OCI-LY7 (cell line): ENCODE results near the gene TOP2A. TPM values are rescaled to one million over a fixed set of nuclear protein-coding genes. Genes with fewer than 3 reads are reported as not detected.

Experiments
- BruUV-seq: library from RNA; stranded (reverse); fragments of 400-500 nt; replicated peaks from 2 replicates; lab custom pipeline; 2021; lab: Mats Ljungman, UMichigan
- CTCF ChIA-PET: fragments of 300-600 bp; sonication (Branson Sonifier 250); formaldehyde crosslinking; loops from one replicate; lab custom pipeline; 2022; ENCODE audit warnings: antibody characterized with exemption; ENCODE audit not compliant: unreplicated experiment; lab: Charles Lee
- POLR2A ChIA-PET: fragments of 300-600 bp; sonication (Branson Sonifier 250); formaldehyde crosslinking; loops from one replicate; lab custom pipeline; 2022; ENCODE audit warnings: antibody characterized with exemption; lab: Charles Lee
- DNase-seq: peaks from one replicate; pipeline ENCODE4 v3.0.0-alpha.2; 2015; ENCODE audit warnings: low spot score
- H2AFZ ChIP-seq: fragments of 200-600 bp; sonication (generic), shearing (Covaris generic); 2 replicates; pipeline ENCODE4 v1.6.1; 2014; ENCODE audit warnings: mild to moderate bottlenecking, antibody characterized with exemption, low read length, moderate library complexity
- H3K27ac ChIP-seq: fragments of 200-600 bp; sonication (generic); 2 replicates; pipeline ENCODE4 v1.5.1; 2014; ENCODE audit warnings: mixed run types, low read depth, mild to moderate bottlenecking, moderate library complexity, low read length, inconsistent platforms; ENCODE audit not compliant: poor library complexity, severe bottlenecking
- H3K36me3 ChIP-seq: fragments of 200-600 bp; sonication (generic); 2 replicates; pipeline ENCODE4 v1.6.1; 2014; ENCODE audit warnings: mild to moderate bottlenecking, antibody characterized with exemption, low read length, moderate library complexity, mixed read lengths; ENCODE audit not compliant: insufficient read depth
- H3K4me1 ChIP-seq: fragments of 200-600 bp; sonication (generic); 2 replicates; pipeline ENCODE4 v1.5.1; 2014; ENCODE audit warnings: mild to moderate bottlenecking, low read length; ENCODE audit not compliant: insufficient read depth, poor library complexity, severe bottlenecking
- H3K4me2 ChIP-seq: fragments of 200-600 bp; sonication (generic); 2 replicates; pipeline ENCODE4 v1.6.1; 2014; ENCODE audit warnings: mild to moderate bottlenecking, low read length
- H3K4me3 ChIP-seq: fragments of 200-600 bp; sonication (generic); 2 replicates; pipeline ENCODE4 v1.5.1; 2014; ENCODE audit warnings: mild to moderate bottlenecking, low read depth, low read length; ENCODE audit not compliant: poor library complexity, severe bottlenecking
- H3K79me2 ChIP-seq: fragments of 200-600 bp; sonication (generic); 2 replicates; pipeline ENCODE4 v1.6.1; 2016; ENCODE audit warnings: low read depth, mild to moderate bottlenecking, low read length, moderate library complexity, mixed read lengths; ENCODE audit not compliant: insufficient read depth
- H3K9me2 ChIP-seq: fragments of 200-600 bp; sonication (generic); 2 replicates; pipeline ENCODE4 v1.6.1; 2016; ENCODE audit warnings: mild to moderate bottlenecking, low read length, mixed read lengths; ENCODE audit not compliant: insufficient read depth
- H3K9me3 ChIP-seq: fragments of 200-600 bp; sonication (generic); 2 replicates; pipeline ENCODE4 v1.6.1; 2014; ENCODE audit warnings: mild to moderate bottlenecking, mixed run types, low read length, mixed read lengths
- H4K20me1 ChIP-seq: fragments of 200-600 bp; sonication (generic); 2 replicates; pipeline ENCODE4 v1.6.1; 2014; ENCODE audit warnings: mild to moderate bottlenecking, antibody characterized with exemption, low read length, moderate library complexity, mixed read lengths; ENCODE audit not compliant: insufficient read depth
- EZH2phosphoT487 ChIP-seq: fragments of 200-600 bp; sonication (generic); IDR thresholded peaks from 2 replicates; pipeline ENCODE4 v1.6.1; 2018; ENCODE audit warnings: low read depth, borderline replicate concordance, mild to moderate bottlenecking, mixed run types, antibody characterized with exemption, low read length, moderate library complexity, mixed read lengths
- intact Hi-C: fragments of 100-400 bp; cut with micrococcal nuclease; formaldehyde crosslinking; loops from one replicate; pipeline ENCODE4 v1.10.0; 2022; ENCODE audit not compliant: unreplicated experiment
- total RNA-seq, 2 experiments: library from RNA; depleted of rRNA in 1 of 2; stranded (reverse); fragments of >200 nt in 1 of 2; shearing (Covaris generic) in 1 of 2; gene quantifications; 2 replicates each; pipeline ENCODE4 v1.2.3, GENCODE V29; 2014 to 2022
- TF ChIP-seq, protein P1 (sequence below): fragments of 200-600 bp; sonication (generic); conservative IDR thresholded peaks from 2 replicates; pipeline ENCODE4 v1.5.1; 2014; ENCODE audit warnings: mild to moderate bottlenecking, antibody characterized with exemption, low read length, moderate library complexity, mixed read lengths

The TOP2A gene
- total RNA-seq, 2 experiments from 2014 or later = 293 to 340 TPM

DNA sequence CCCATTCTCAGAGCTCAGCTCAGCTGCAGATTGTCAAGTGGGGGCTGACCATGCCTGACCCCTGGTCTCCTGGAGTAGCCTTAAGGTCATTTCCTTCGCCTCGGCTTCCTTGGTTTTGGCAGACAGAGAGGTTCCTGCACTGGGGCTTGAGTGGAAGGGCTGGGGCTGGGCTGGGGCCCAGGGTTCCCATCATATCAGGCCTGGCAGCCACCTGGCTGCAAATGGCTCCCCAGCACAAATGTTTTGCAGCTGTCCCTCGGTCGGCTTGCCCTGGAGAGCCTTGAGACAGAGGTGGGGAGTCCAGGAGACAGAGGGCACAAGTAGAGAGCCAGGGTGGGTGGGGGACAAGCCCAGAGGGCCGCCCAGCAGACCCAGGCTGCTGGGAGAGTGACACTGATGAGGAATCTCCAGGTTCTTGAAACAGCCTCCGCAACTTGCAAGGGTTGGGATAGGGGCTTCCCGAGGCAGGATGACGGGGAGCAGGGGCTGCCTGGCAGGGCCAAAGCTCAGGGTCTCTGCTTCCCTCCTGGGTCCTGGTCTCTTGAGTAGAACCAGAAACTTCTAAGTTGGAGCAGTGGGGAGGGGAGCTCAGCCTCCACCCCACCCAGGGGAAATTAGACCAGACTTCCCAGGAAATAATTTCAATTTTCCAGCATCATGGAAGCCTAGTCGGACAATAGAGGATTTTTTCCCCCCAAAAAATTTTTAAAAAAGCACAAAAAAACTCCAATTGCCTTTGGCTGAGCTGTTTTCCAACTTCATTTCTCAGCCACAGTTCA lies 44.8 kb upstream of the TOP2A start:
- H3K9me2 ChIP-seq = no peaks in the 10 kb centered on the region
- no peaks in the 10 kb centered on the region for H3K4me1 ChIP-seq
- no peak for TF ChIP-seq EZH2phosphoT487
- TF ChIP-seq, protein P1, sequence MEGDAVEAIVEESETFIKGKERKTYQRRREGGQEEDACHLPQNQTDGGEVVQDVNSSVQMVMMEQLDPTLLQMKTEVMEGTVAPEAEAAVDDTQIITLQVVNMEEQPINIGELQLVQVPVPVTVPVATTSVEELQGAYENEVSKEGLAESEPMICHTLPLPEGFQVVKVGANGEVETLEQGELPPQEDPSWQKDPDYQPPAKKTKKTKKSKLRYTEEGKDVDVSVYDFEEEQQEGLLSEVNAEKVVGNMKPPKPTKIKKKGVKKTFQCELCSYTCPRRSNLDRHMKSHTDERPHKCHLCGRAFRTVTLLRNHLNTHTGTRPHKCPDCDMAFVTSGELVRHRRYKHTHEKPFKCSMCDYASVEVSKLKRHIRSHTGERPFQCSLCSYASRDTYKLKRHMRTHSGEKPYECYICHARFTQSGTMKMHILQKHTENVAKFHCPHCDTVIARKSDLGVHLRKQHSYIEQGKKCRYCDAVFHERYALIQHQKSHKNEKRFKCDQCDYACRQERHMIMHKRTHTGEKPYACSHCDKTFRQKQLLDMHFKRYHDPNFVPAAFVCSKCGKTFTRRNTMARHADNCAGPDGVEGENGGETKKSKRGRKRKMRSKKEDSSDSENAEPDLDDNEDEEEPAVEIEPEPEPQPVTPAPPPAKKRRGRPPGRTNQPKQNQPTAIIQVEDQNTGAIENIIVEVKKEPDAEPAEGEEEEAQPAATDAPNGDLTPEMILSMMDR = no peak
- H4K20me1 ChIP-seq = no peaks in the 10 kb centered on the region
- H2AFZ ChIP-seq = no peak overlapping the region
- H3K9me3 ChIP-seq = no peaks in the 10 kb centered on the region
- H3K79me2 ChIP-seq = no peaks in the 10 kb centered on the region
- no peak overlapping the region for H3K4me3 ChIP-seq
- H3K4me2 ChIP-seq = no peak overlapping the region
- ChIA-PET POLR2A (interaction anchor here (0.6 kb wide), 1 partner anchor 27 kb away, joined by 3 read pairs; no protein-coding TSS in a partner anchor), CTCF (no interaction called here)
- no TSS peak for BruUV-seq
- H3K27ac ChIP-seq = no peak overlapping the region
- no peak for DNase-seq
- no peaks in the 10 kb centered on the region for H3K36me3 ChIP-seq
- intact Hi-C loops = no loop called here

DNA sequence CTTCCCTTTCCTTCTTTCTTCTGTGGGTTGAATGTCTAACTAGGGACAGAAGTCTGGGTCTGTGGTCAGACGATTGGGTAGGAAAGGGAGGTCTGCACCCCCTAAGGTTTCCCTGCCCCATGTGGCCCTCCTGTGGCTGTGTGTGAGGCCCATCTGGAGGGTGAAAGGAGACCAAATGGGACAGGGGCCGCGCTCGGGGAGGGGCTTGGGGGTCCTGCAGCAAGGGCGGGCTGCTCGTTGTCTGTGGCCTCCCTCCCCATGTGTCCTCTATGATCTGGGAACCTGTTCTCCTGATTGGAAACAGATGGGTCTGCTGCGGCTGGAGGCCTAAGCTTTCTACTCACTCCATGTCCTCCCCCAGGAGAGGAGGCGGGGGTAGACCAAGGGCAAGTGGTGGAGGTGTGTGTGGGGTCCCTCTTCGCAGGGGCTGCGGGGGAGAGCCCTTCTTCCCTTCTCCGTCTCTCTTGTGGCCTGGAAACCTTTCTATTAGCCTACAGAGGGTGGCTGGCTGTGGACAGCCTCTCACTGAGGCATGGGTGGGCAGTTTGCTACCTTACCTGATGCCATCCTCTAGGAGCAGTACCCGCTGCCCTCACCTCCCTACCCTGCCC lies 44.1 kb upstream of the TOP2A start:
- Histone ChIP-seq H3K9me3 (no peaks in the 10 kb centered on the region), H3K4me2 (no peak overlapping the region), H4K20me1 (no peaks in the 10 kb centered on the region), H2AFZ (no peak overlapping the region), H3K9me2 (no peaks in the 10 kb centered on the region), H3K4me3 (no peak overlapping the region), H3K36me3 (no peaks in the 10 kb centered on the region), H3K79me2 (no peaks in the 10 kb centered on the region), H3K27ac (no peak overlapping the region), H3K4me1 (no peaks in the 10 kb centered on the region)
- ChIA-PET POLR2A (interaction anchor here (0.8 kb wide), 1 partner anchor 61 kb away, joined by 3 read pairs; no protein-coding TSS in a partner anchor), CTCF (no interaction called here)
- DNase-seq = no peak
- intact Hi-C loops = no loop called here
- no peak for TF ChIP-seq EZH2phosphoT487
- TF ChIP-seq, protein P1 = no peak
- no TSS peak for BruUV-seq
